HG02763 (cell line): ENCODE data around the gene CCDC88C.
"Not testable (repeated sequence)": the region's sequence is repeated elsewhere in the genome, so short reads cannot be mapped to it uniquely, and the experiment has no call there.

Source experiments
- ATAC-seq: cut with Tn5 transposase; IDR thresholded peaks from one replicate; pipeline ENCODE4 v1.9.1; 2021; ENCODE audit warnings: mild to moderate bottlenecking, moderate library complexity; ENCODE audit not compliant: unreplicated experiment

The CCDC88C gene

DNA sequence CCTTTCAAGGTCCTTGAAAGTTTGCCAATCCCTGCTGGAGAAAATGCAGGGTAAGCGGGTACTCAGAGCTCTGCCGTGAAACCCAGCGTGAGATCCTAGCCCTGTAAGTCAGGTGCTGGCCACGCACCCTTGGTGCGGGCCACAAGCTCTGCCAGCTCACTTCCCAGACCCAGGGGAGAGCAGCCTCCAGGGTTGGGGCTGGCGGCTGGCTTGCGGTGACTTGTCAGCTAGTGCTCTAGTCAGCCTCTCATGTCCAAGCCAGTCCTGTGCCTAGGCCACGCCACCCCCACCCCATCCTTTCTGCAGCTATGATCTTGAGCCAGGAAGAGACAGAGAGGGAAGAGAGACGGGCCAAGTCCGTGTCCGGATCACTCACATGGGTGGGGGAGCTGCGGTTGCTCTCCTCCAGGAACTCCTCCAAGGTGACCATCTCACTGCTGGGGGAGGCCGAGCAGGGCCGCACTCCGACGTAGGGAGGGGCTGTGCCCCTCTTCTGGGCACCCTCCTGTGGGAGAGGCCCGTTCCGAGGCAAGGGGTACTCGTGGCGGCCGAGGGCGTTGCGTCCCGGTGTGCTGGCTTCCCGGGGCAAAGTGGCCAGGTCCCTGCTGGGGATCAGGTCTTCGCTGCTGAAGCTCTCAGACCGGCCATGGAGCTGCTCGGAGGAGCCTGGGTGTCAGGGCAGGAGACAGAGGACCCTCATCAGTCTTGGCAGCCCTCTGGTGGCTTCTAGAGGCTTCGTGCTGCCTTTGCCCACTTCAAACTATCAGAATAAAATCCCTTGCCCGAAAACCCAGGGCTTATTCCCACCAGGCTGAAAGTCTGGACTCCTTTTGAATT is 139.9 kb downstream of the CCDC88C start:
- no peak for ATAC-seq

DNA sequence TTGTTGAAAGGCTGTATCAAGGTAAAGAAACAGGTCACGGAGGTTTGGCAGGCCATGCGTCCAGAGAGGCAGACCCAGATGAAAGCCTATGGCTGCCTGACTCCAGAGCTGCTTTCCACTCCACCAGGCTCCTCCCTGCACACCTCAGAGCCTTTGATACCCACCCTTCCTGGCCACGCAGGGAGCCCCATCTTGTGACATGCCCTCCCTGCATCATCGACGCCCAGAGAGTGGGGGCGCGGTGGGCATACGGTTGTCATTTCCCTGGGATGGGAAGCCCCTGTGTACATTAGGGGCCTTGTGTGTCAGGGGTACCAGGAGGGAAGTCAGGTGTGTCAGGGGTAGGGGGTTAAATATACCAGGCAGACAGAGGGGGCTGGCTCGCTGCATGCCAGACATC is 142.8 kb downstream of the CCDC88C start:
- ATAC-seq: no peak

DNA sequence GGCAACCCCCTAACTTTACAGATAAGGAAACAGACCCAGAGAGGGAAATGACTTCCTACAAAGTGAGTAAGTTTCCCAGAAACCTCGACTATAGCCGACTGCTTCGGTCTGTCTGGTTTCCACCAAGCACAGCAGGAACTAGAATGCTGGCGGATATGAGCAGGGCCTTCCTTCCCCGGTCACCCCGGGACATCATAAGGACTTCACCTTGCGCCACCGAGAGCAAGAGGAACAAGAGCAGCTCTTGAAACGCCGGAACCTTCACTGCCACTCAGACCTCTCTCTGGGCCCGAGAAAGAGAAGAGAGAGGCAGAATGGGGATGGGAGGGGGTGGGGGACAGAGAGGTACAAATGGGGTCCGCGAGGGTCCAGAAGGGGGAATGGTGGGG is 143.7 kb downstream of the CCDC88C start:
- ATAC-seq: no peak

DNA sequence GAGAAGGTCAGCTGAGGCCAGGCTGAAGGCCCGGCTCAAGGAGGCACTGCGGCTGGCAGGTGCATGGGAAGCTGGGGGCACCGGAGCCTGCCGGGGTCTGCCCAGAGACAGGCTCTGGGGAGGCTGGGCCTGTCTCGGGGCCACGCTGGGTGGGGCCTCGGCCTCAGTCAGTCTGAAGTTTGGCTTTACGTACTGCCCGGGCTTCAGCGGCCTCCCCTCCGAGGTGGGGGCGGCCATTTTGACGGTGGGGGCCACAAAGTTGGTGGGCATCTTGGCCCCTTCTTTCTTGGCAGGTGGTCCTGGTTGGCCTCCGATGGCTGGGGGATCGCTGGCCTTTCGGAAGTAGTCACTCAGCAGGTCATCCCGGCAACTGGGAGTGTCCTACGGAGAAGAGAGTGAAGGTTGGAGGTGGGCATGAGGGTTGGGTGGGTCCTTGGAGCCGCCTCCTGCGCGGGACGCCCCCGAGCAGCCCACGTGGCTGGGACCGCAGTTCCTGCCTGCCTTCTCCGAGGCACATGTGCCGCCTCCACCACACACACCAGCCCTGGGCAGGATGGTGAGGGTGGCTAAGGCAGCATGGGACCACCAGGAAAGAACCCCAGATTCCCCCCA is 144.2 kb downstream of the CCDC88C start:
- ATAC-seq: no peak

DNA sequence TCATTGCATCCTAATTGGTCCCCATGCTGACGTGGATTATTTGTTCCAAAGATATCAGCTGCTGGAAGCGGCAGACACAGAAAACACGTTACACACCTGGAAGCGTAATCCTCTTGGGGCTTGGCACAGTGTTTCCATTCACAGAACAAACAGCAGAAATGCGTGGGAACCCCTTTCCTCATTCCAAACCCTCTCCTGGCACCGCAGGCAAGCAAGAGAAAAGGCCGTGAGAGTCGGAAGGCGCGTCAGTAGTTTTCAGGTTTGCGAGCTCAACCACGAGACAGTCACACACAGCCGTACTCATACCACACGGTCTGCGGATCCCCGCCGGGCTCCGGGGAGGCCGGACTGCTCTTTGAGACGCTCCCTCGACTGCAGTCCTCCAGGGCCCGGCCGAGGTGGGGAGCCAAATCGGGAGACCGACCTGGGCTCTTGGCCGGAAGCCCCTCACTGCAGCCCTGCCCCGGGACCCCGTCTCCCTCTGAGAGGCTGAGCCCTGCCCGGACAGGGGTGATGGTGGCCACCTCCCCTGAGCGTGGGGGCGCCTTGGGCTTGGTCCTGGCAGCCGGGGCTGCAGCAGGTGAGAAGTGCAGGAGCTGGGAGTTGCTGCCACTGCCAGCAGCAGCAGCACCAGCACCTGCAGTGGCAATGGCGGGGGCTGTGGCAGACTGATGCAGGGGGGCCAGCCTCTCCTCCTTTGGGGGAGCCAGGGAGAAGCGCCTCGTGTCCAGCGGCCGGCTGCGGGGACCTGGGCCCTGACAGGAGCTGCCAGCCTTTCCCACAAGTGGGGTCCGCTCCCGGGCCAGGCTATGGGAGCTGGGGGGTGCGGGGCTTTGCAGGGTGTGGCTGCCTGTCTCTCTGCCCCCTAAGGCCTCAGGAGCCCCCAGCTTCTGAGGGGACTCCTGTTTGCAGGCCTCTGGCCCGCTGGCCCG is 145.0 kb downstream of the CCDC88C start:
- ATAC-seq: no peak

DNA sequence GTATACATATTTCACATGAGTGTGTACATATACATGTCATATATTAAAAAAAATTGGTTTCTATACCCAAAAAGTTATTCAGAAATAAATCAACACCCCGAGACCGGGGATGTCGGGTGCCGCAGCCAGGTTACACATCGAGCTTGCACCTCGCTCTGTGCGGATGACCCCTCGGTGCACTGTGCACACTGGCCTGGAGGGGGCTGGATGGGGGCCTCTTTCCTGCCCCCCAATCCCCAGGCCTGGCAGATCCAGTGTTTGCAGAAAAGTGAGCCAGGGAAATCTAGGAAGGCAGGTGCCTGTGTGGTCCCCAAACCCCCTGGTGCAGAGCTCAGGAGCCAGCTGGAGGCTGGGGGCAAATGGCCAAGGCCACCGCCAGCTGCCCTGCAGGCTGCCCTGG is 146.0 kb downstream of the CCDC88C start:
- no peak for ATAC-seq

DNA sequence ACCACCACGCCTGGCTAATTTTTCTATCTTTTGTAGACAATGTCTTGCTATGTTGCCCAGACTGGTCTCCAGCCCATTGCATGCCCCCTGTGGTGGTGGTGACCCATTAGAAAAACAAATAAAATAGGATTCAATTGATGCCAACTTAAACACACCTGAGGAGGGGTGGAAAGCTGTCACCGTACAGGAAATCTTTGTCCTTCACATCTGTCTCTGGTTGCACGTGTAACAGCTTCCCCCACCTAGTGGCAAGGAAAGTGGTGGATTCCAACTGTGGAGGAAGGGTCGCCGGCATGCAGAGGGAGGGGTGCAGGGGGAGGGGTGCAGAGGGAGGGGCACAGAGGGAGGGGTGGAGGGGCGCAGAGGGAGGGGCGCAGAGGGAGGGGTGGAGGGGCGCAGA is 147.0 kb downstream of the CCDC88C start:
- no peak for ATAC-seq

DNA sequence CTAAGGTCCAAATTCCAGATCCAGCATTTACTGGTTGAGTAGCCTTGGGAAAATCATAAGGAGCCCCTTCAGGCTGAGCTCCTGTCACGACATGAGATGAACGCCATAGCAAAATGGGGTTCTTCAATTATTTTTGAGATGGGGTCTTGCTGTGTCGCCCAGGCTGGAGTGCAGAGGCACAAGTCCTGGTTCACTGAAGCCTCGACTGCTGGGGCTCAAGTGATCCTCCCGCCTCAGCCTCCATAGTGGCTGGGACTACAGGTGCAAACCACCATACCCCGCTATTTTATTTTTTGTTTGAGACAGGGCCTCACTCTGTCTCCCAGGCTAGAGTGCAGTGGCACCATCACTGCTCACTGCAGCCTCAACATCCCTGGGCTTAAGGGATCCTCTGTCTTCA is 147.4 kb downstream of the CCDC88C start:
- ATAC-seq: no peak

DNA sequence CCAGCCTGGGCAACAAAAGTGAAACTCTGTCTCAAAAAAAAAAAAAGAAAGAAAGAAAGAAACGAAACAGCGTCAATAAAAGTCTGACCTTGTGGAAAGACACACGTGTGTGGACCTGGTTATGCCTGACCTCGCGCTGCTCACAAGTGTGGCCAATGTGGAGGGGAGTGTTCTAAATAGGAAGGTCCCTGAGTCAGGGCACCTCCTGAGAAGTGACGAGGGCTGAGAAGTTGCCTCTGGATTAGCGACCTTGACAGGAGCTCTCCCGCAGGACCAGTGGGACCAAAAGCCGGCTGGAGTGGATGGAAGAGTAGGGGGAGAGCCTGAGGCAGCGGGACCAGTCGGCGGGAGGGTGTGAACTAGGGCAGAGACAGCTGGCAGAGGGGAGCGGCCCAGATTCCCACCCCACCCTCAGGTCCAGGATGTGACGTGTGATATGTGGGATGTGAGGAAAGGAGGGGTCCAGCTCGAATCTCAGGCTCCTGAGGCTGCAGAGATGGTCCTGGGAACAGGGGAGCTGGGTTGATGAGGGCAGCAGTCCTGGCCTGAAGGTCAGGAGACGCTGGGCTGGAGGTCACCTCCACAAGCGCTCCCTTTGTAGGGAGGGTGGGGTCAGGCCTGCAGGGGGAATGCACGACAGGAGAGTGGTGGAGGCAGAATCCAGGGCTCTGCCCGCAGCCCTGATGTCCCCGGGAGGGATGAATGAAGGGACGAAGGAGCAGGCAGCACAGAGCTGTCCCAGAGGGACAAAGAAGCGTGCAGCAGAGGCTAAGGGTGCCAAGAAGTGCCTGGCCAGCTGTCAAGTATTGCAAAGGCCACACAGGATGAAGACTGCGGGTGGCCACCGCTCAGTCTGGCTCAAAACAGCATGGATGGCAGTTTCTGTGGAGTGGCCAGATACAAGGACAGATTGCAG is 148.3 kb downstream of the CCDC88C start:
- ATAC-seq: no peak

DNA sequence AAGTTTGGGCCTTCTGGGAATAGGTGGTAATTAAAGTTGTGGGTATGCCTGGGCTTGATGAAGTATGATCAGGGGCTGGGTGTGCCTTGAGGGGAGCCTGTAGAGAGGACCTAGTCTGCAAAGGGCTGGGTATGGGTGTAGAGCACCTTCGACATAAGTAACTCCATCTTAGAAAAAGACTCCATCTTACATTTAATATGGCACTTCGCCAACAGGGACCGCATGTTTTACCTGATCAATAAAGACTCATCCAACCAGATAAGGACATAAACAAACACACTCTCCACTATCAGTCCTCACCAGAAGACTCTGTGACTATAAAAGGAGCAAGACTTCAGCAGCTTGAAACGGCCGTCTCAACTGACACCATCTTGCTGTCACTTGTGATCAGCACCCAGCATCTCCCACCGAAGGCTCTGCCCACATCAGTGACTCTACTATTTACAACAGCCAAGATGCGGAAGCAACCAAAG is 149.6 kb downstream of the CCDC88C start:
- ATAC-seq: no peak

DNA sequence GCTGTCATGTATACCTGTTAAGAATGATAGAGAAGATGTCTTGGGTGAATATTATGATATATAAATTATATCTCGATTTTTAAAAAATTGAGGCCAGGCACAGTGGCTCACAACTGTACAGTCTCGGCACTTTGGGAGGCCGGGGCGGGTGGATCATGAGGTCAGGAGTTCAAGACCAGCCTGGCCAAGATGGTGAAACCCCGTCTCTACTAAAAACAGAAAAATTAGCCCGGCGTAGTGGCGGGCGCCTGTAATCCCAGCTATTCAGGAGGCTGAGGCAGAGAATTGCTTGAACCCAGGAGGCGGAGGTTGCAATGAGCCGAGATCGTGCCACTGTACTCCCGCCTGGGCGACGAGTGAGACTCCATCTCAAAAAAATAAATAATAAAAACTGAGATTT is 151.3 kb downstream of the CCDC88C start:
- ATAC-seq: not testable (repeated sequence)

DNA sequence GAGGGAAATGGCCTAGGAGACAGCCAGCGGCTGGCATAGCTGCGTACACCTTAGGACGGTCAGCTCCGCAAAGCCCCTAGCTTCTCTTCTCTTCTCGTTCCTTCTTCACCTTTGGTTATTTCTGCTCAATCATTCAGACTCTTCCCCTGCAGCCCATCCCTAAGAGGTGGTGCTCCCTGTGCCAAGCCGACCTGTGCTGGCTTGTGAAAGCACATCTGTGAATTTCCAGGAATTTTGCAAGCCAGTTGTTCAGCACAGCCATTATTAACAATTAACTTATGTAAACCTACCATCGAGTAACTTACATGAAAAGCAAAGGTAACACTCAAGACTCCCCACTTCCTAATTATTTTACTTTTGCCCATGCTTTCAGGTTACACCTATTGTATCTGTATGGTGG is 152.2 kb downstream of the CCDC88C start:
- no peak for ATAC-seq

DNA sequence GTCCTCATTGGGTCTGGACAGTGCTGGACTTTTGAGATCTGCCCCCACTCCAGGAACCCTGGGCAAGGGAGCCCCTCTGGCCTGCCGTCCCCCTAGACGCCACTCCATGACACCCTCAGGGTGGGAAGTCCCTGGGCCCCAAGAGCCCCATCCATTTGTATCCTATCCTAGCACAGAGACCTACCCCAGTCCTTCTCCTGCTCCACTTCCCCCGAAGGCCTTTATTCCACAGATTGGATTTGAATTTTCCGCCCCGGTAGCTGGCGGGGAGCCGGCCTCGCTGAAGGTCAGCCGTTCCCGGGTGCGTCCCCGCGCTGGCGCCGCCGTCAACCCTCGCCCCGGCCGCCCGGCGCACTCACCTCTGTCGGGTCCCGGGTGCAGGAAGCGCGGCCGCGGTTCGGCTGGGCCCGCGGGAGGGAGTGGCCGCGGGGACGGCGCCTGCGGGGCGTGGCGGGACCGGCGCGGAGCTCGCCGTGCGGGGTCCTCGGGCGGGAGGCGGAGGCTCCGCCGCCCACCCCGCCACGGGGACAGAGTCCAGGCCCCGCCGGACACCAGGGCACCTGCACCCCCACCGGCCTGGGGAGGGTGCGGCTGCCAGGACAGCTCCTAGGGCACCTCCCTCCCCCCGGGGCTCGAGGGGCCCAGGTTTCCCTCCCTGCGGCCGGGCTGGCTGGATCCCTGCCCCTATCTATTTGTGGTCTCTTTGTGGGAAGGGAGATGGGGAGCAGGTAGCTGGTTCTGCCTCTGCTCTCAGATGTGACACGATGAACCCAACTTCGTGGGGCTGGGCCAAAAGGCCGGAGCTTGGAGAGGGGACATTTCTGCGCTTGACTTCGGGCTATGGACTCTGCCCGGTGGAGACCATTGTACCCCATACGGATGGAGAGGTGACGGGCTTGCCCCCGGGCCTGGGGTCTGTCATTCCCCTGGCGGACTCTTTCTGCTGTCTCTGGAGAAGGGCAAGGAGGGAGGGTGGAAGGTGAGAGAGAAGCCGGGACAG is 153.2 kb downstream of the CCDC88C start:
- ATAC-seq: no peak

DNA sequence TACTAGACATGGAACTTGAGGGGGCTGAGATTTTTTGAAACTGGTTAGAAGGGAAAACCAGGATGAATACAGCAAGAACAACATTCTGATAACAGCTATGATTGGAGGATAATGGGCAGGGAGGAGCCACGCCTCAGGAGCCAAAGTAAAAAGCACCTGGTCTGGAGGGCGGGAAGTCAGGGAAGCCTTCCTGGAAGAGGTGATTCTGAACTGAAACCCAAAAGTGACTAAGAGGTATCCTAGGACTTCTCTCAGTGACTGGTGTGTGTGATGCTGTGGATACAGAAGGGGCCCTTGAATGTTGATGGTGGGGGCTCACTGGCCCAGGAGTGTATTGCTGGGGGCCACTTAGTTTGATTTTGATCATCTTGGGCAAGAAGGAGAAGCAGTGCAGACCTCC is 154.3 kb downstream of the CCDC88C start:
- no peak for ATAC-seq

DNA sequence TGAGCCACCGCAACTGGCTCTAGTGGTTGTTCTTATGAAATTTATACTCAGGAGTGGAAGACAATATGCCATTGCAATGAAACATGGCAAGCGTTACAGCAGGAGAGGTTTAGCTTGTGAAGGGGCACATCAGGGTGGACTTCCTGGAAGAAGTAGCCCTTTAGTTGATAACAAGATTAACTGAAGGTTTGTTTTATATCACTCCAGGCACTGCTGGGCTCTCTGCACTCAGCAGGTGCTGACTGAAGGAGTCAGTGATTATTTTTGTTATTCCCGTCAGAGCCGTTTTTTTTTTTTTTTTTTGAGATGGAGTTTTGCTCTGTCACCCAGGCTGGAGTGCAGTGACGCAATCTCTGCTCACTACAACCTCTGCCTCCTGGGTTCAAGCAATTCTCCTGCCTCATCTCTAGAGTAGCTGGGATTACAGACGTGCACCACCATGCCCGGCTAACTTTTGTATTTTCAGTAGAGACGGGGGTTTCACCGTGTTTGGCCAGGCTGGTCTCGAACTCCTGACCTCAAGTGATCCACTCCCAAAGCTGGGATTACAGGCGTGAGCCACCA is 155.6 kb downstream of the CCDC88C start:
- no peak for ATAC-seq

DNA sequence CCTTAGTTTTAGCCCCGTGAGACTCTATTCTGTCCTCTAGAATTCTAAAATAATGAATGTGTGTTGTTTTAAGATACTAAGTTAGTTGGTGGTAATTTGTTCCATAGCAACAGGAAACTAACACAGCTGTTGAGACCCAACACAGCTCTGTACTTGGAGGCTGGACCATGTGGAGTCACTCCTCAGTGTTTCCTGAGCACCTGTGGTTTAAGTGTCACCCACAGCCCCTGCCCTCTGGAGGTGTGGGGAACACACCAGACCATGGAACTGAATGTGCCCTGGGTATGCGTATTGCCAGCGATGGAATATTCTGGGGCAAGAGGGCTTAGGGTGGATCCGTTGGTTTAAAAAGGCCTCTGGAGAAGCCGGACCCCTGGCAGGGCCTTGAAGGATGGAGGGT is 156.5 kb downstream of the CCDC88C start:
- no peak for ATAC-seq

DNA sequence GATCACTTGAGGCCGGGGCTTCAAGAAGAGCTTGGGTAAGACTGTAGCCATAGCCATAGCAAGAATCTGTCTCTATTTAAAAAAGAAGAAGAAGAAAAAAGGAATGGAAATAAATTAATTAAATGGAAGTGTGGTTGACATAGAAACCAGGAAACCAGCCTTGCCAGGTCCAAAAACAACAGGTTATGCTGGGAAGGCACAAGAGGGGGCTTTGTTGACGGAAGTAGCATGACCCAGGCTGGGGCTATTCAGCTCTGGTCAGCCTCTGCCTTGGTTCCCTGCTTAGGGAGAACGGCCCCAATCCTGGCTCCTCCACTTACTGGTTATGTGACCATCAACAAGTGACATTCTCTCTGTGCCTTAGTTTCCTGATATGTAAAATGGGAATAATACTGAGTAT is 158.7 kb downstream of the CCDC88C start:
- ATAC-seq: no peak

DNA sequence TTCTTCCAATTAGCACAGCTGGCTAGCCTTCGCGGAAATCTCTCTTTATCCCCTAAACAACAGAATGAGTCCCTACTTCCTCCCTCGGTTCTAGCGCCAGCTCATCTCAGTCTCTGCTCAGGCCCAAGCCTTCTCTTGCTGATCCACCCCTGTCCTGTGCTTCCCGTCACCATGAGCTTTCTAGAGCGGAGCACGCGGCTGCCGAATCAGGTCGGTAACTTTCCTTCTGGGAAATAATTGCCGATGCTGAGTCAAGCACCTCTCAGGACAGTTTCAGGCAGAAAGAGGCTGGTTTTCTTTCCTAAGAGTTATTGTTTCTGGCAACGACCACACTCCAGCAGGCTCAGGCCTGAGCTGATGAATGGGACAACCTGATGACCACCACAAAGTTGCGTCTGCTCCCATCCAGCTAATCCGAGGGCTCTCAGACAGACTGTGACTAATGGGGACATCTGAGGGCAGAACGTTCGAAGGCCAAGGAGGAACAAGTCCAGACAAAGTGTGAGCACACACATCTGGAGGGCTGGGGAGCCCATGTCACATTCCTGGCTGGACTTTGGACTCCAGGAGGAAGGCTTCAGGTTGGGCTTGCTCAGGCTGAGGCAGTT is 159.5 kb downstream of the CCDC88C start:
- ATAC-seq: no peak
